Peyer's patch (tissue), 4 donors: ENCODE results near the gene RLF. TPM values are rescaled to one million over a fixed set of nuclear protein-coding genes. Genes with fewer than 3 reads are reported as not detected.

ENCODE experiments used
- DNase-seq, 3 donors: peaks; one replicate each; pipeline ENCODE4 v3.0.0-alpha.2; 2017 to 2019
- H3K27ac ChIP-seq, 4 donors: fragments of 200-600 bp; sonication (generic); one replicate each; pipeline ENCODE4 v1.5.1; 2016 to 2019
- H3K27me3 ChIP-seq, 2 donors: fragments of 200-600 bp; sonication (generic); one replicate each; pipeline ENCODE4 v1.5.1; 2019
- H3K36me3 ChIP-seq, 3 donors: fragments of 200-600 bp; sonication (generic); one replicate each; pipeline ENCODE4 v1.5.1; 2016 to 2019
- H3K4me1 ChIP-seq, 4 donors: fragments of 200-600 bp; sonication (generic); one replicate each; pipeline ENCODE4 v1.5.1; 2016 to 2019
- H3K4me3 ChIP-seq, 4 donors: fragments of 200-600 bp; sonication (generic); 1 replicate in 3 of 4; 2 replicates in 1 of 4; pipeline ENCODE4 v1.5.1; 2016 to 2019; ENCODE audit warnings: mild to moderate bottlenecking in 1 of 4
- H3K9me3 ChIP-seq, 4 donors: fragments of 200-600 bp; sonication (generic); one replicate each; pipeline ENCODE4 v1.5.1; 2016 to 2019; ENCODE audit warnings: mild to moderate bottlenecking in 1 of 4
- POLR2A ChIP-seq, 2 donors: fragments of 450-650 bp; IDR thresholded peaks; one replicate each; pipeline ENCODE4 v1.5.1; 2017; ENCODE audit warnings: antibody characterized with exemption in 2 of 2, mild to moderate bottlenecking in 2 of 2, moderate library complexity in 2 of 2
- total RNA-seq, 4 donors: library from RNA; depleted of rRNA; stranded (reverse); fragments of >200 nt; gene quantifications; one replicate each; pipeline ENCODE4 v1.1.0, GENCODE V29; 2016
- TF ChIP-seq, protein P1 (sequence below), 6 experiments: fragments of 450-650 bp in 4 of 6; fragments of 200-600 bp in 2 of 6; sonication (generic) in 1 of 6; IDR thresholded peaks; one replicate each; pipeline ENCODE4 v1.5.1; 2017 to 2019; ENCODE audit warnings: antibody characterized with exemption in 6 of 6, mild to moderate bottlenecking in 3 of 6, moderate library complexity in 1 of 6

RLF gene
- total RNA-seq, 4 donors from 2014 or later, result 10.5 to 15.8 (median 13.4) TPM

DNA sequence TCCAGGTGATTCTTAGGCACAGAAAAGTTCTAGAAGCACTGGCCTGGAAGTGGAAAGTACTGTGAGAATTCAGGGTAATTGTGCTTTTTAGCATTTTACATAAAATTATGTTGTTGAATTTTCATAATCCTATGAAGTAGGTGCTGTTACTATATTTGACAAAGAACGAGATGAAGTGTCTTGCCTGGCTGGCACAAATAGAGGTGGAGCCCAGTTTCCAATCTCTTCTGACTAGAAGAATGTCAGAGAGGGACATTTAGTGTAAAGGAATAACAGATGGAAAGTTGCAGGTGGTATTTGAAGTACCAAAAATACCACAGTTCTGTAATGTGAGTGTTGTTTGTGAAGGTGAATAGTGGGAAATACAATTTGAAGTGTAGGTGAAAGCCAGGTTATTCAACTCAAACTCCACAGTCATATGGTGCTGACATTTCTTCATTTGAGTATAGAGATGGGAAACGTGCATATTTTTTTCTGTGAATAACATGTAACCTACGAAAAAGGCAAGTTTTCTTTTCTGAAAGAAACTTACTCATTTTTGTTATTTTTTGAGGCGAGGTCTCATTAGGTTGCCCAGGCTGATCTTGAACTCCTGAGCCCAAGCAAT is 83.1 kb downstream of the RLF start:
- DNase-seq, result no peak
- no peak overlapping the region for H3K4me3 ChIP-seq
- H3K27me3 ChIP-seq, result no peaks in the 10 kb centered on the region
- H3K27ac ChIP-seq, result no peak overlapping the region
- no peak for TF ChIP-seq POLR2A (IDR thresholded peaks at IDR 0.05)
- TF ChIP-seq, protein P1, sequence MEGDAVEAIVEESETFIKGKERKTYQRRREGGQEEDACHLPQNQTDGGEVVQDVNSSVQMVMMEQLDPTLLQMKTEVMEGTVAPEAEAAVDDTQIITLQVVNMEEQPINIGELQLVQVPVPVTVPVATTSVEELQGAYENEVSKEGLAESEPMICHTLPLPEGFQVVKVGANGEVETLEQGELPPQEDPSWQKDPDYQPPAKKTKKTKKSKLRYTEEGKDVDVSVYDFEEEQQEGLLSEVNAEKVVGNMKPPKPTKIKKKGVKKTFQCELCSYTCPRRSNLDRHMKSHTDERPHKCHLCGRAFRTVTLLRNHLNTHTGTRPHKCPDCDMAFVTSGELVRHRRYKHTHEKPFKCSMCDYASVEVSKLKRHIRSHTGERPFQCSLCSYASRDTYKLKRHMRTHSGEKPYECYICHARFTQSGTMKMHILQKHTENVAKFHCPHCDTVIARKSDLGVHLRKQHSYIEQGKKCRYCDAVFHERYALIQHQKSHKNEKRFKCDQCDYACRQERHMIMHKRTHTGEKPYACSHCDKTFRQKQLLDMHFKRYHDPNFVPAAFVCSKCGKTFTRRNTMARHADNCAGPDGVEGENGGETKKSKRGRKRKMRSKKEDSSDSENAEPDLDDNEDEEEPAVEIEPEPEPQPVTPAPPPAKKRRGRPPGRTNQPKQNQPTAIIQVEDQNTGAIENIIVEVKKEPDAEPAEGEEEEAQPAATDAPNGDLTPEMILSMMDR (IDR thresholded peaks at IDR 0.05), result no peak
- H3K9me3 ChIP-seq, result no peaks in the 10 kb centered on the region
- no peaks in the 10 kb centered on the region for H3K4me1 ChIP-seq
- H3K36me3 ChIP-seq, result peaks cover 0 to 5% (median 0%) of the 10 kb centered on the region in 3 donors

DNA sequence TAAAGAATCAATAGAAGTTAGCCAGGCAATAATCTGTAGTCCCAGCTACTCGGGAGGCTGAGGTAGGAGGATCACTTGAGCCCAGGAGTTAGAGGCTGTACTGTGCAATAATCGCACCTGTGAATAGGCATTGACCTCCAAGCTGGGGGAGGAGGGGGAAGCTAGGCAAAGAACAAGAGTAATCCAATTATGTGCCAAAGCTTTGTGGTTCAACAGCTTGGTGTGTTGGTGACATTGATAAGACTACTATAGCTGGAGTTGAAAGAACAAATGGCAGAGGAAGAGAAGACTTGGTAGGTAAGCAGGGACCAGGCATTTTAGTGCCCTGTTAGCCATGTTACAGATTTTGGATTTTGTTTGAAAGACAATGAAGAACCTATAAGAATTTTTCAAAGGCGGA is 84.5 kb downstream of the RLF start:
- no peak for DNase-seq
- TF ChIP-seq, protein P1 (IDR thresholded peaks at IDR 0.05), result no peak
- no peak for TF ChIP-seq POLR2A (IDR thresholded peaks at IDR 0.05)
- Histone ChIP-seq H3K4me3 (no peak overlapping the region), H3K27me3 (no peaks in the 10 kb centered on the region), H3K9me3 (no peaks in the 10 kb centered on the region), H3K36me3 (no peaks in the 10 kb centered on the region), H3K4me1 (no peaks in the 10 kb centered on the region), H3K27ac (no peak overlapping the region)

DNA sequence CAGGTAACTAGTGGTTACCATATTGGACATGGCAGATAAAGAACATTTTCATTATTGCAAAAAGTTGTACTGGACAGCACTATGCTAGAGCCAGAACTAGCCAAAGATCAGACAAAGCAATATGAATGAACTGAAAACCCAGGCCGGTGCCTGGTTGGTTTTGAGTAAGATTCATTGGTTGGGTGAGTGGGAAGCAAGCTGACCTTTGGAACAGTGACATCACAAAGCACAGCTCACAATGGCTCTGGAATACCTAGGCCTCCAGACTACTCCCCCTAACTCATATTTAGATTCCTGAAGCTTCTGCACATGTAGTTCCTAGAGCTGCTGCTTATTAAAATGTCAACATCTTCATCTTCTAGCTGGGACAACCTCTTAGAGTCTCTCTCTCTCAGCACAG is 86.5 kb downstream of the RLF start, which contains the start of gene TMCO2:
Gene TMCO2 (plus strand): TSS at position 283 of the 400 bp plus-strand sequence. CDS start 57 bp downstream, at position 340.
- H3K27me3 ChIP-seq, result no peaks in the 10 kb centered on the region
- no peaks in the 10 kb centered on the region for H3K36me3 ChIP-seq
- TF ChIP-seq, protein P1 (IDR thresholded peaks at IDR 0.05), result no peak
- TF ChIP-seq POLR2A (IDR thresholded peaks at IDR 0.05), result no peak
- no peaks in the 10 kb centered on the region for H3K9me3 ChIP-seq
- H3K27ac ChIP-seq, result no peak within 1 kb of the TSS
- no peak for DNase-seq
- H3K4me1 ChIP-seq, result no peaks in the 10 kb centered on the region
- H3K4me3 ChIP-seq, result no peak within 1 kb of the TSS

DNA sequence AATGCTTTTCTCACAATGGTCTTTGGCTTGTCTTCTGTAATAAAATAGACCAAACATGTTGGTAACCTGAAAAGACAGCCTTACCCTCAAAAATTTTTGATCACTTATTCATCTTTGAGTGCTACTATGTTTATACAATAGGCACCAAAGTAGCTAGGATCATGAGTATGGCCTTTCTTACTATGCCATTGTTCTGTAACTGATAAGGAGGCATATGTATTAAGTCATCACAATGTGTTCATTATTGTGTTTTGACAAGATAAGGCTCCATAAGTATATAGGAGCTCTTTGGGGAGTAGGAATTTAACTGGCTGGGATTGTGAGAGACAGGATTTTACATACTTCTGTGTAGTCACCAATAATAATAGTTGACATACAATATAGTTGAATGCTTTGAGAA is 87.2 kb downstream of the RLF start:
- Histone ChIP-seq H3K36me3 (no peaks in the 10 kb centered on the region), H3K27ac (no peak overlapping the region), H3K9me3 (no peaks in the 10 kb centered on the region), H3K4me3 (no peak overlapping the region), H3K27me3 (no peaks in the 10 kb centered on the region), H3K4me1 (no peaks in the 10 kb centered on the region)
- no peak for DNase-seq
- TF ChIP-seq, protein P1 (IDR thresholded peaks at IDR 0.05), result no peak
- no peak for TF ChIP-seq POLR2A (IDR thresholded peaks at IDR 0.05)

DNA sequence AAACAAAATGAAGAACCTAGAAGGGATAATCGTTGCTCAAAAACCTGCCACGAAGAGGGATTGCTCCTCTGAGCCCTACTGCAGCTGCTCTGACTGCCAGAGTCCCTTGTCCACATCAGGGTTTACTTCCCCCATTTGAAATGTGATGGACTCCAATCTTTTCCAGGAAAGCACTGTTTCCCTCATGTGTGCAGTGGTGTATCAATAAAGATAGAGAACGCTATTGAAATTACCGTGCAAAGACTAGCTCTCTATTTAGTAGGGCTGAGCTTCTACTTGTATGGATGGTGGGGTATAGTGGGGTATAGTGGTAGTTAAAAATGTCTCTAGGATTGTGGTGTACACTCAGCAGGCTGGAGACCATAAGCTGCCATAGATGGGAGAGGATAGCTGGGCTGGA is 90.3 kb downstream of the RLF start:
- H3K4me1 ChIP-seq, result peaks cover 0 to 2% (median 0%) of the 10 kb centered on the region in 4 donors
- H3K4me3 ChIP-seq, result no peak overlapping the region
- H3K27ac ChIP-seq, result no peak overlapping the region
- no peak for TF ChIP-seq POLR2A (IDR thresholded peaks at IDR 0.05)
- TF ChIP-seq, protein P1 (IDR thresholded peaks at IDR 0.05), result no peak
- H3K36me3 ChIP-seq, result no peaks in the 10 kb centered on the region
- DNase-seq, result no peak
- no peaks in the 10 kb centered on the region for H3K9me3 ChIP-seq
- no peaks in the 10 kb centered on the region for H3K27me3 ChIP-seq
